HEK293 (cell line): Measurements from ENCODE around the gene OR56A3.
"Not testable (repeated sequence)": the region's sequence is repeated elsewhere in the genome, so short reads cannot be mapped to it uniquely, and the experiment has no call there.

Source experiments
- CTCF ChIA-PET: fragments of 350-600 bp; formaldehyde crosslinking; extraction: SDS; loops from one replicate; lab custom pipeline; 2021; ENCODE audit warnings: antibody characterized with exemption; lab: Yijun Ruan, JAX
- POLR2A ChIA-PET: fragments of 300-600 bp; formaldehyde crosslinking; extraction: SDS; loops from one replicate; lab custom pipeline; 2020; ENCODE audit warnings: antibody characterized with exemption, inconsistent platforms; lab: Yijun Ruan, JAX
- H3K27ac ChIP-seq: fragments of 200-500 bp; sonication (Bioruptor generic); 2 replicates; pipeline ENCODE4 v1.5.1; 2014; ENCODE audit warnings: low read depth, low read length, control low read depth, inconsistent platforms; ENCODE audit errors: extremely low read depth
- H3K36me3 ChIP-seq, 2 experiments: fragments of 200-500 bp in 1 of 2; sonication (Bioruptor generic) in 1 of 2; 1 replicate in 1 of 2; 2 replicates in 1 of 2; pipeline ENCODE4 v1.5.1; 2014 to 2017; ENCODE audit warnings: inconsistent platforms in 2 of 2, low read length in 2 of 2; ENCODE audit not compliant: control insufficient read depth in 2 of 2, insufficient read depth in 1 of 2
- H3K4me1 ChIP-seq: fragments of 200-500 bp; sonication (Bioruptor generic); 2 replicates; pipeline ENCODE4 v1.5.1; 2014; ENCODE audit warnings: mild to moderate bottlenecking, low read length, inconsistent platforms; ENCODE audit not compliant: control insufficient read depth, insufficient read depth
- H3K4me3 ChIP-seq: 2 replicates; pipeline ENCODE4 v1.5.1; 2011; ENCODE audit warnings: low read depth, mild to moderate bottlenecking, control low read depth, low read length, moderate library complexity
- H3K9me3 ChIP-seq: fragments of 200-500 bp; sonication (Bioruptor generic); 2 replicates; pipeline ENCODE4 v1.5.1; 2014; ENCODE audit warnings: low read depth, low read length, inconsistent platforms; ENCODE audit not compliant: control insufficient read depth, insufficient read depth
- ATF2 ChIP-seq: fragments of 450-650 bp; formaldehyde crosslinking; IDR thresholded peaks from 2 replicates; pipeline ENCODE4 v1.5.1; 2016; ENCODE audit warnings: missing biosample characterization, missing genetic modification characterization, low read depth
- GLIS2 ChIP-seq: fragments of 450-650 bp; formaldehyde crosslinking; IDR thresholded peaks from 2 replicates; pipeline ENCODE4 v1.5.1; 2016; ENCODE audit warnings: missing biosample characterization, missing genetic modification characterization
- KLF8 ChIP-seq: fragments of 450-650 bp; formaldehyde crosslinking; IDR thresholded peaks from 2 replicates; pipeline ENCODE4 v1.5.1; 2016; ENCODE audit warnings: missing biosample characterization, missing genetic modification characterization
- OVOL3 ChIP-seq: fragments of 450-650 bp; formaldehyde crosslinking; IDR thresholded peaks from 2 replicates; pipeline ENCODE4 v1.5.1; 2016; ENCODE audit warnings: missing biosample characterization, missing genetic modification characterization
- ZFHX2 ChIP-seq: fragments of 450-650 bp; formaldehyde crosslinking; conservative IDR thresholded peaks from 2 replicates; pipeline ENCODE4 v1.5.1; 2016; ENCODE audit warnings: missing biosample characterization, missing genetic modification characterization
- ZNF155 ChIP-seq: fragments of 450-650 bp; formaldehyde crosslinking; IDR thresholded peaks from 2 replicates; pipeline ENCODE4 v1.5.1; 2016; ENCODE audit warnings: missing biosample characterization, missing genetic modification characterization
- ZNF266 ChIP-seq: fragments of 450-650 bp; formaldehyde crosslinking; IDR thresholded peaks from 2 replicates; pipeline ENCODE4 v1.5.1; 2016; ENCODE audit warnings: missing biosample characterization, missing genetic modification characterization, low read depth
- ZNF311 ChIP-seq: fragments of 450-650 bp; formaldehyde crosslinking; IDR thresholded peaks from 2 replicates; pipeline ENCODE4 v1.5.1; 2017; ENCODE audit warnings: missing biosample characterization, missing genetic modification characterization, borderline replicate concordance
- ZNF391 ChIP-seq: fragments of 450-650 bp; formaldehyde crosslinking; IDR thresholded peaks from 2 replicates; pipeline ENCODE4 v1.5.1; 2016; ENCODE audit warnings: low read depth, missing biosample characterization, missing genetic modification characterization, borderline replicate concordance
- ZNF510 ChIP-seq: fragments of 450-650 bp; formaldehyde crosslinking; IDR thresholded peaks from 2 replicates; pipeline ENCODE4 v1.5.1; 2018; ENCODE audit warnings: mild to moderate bottlenecking, missing genetic modification characterization, missing biosample characterization; ENCODE audit not compliant: insufficient replicate concordance
- ZNF658 ChIP-seq: fragments of 450-650 bp; formaldehyde crosslinking; IDR thresholded peaks from 2 replicates; pipeline ENCODE4; 2016; ENCODE audit warnings: missing biosample characterization, missing genetic modification characterization
- ZNF830 ChIP-seq: fragments of 450-650 bp; IDR thresholded peaks from 2 replicates; pipeline ENCODE4 v1.5.0; 2018; ENCODE audit warnings: missing biosample characterization, missing genetic modification characterization, low read depth, mild to moderate bottlenecking, moderate library complexity
- ZNF843 ChIP-seq: fragments of 450-650 bp; formaldehyde crosslinking; IDR thresholded peaks from 2 replicates; pipeline ENCODE4 v1.5.1; 2016; ENCODE audit warnings: missing biosample characterization, missing genetic modification characterization
- ZSCAN30 ChIP-seq: fragments of 450-650 bp; IDR thresholded peaks from 2 replicates; pipeline ENCODE4 v1.5.1; 2018; ENCODE audit warnings: missing biosample characterization, mild to moderate bottlenecking, missing genetic modification characterization, moderate library complexity
- TF ChIP-seq, protein P1 (sequence below): IDR thresholded peaks from 2 replicates; pipeline ENCODE4 v1.6.1; 2011; ENCODE audit warnings: mild to moderate bottlenecking, low read depth, low read length, borderline replicate concordance
- TF ChIP-seq, protein P2 (sequence below): fragments of 450-650 bp; formaldehyde crosslinking; IDR thresholded peaks from 2 replicates; pipeline ENCODE4 v1.5.1; 2016; ENCODE audit warnings: missing biosample characterization, missing genetic modification characterization
- TF ChIP-seq, protein P3 (sequence below): fragments of 450-650 bp; formaldehyde crosslinking; IDR thresholded peaks from 2 replicates; pipeline ENCODE4; 2016; ENCODE audit warnings: missing biosample characterization, missing genetic modification characterization
- TF ChIP-seq, protein P4 (sequence below): fragments of 450-650 bp; formaldehyde crosslinking; IDR thresholded peaks from 2 replicates; pipeline ENCODE4 v1.5.1; 2017; ENCODE audit warnings: missing biosample characterization, mild to moderate bottlenecking, missing genetic modification characterization, moderate library complexity
- TF ChIP-seq, protein P5 (sequence below): fragments of 450-650 bp; formaldehyde crosslinking; IDR thresholded peaks from 2 replicates; pipeline ENCODE4 v1.5.1; 2016; ENCODE audit warnings: missing biosample characterization, missing genetic modification characterization

Gene OR56A3

DNA sequence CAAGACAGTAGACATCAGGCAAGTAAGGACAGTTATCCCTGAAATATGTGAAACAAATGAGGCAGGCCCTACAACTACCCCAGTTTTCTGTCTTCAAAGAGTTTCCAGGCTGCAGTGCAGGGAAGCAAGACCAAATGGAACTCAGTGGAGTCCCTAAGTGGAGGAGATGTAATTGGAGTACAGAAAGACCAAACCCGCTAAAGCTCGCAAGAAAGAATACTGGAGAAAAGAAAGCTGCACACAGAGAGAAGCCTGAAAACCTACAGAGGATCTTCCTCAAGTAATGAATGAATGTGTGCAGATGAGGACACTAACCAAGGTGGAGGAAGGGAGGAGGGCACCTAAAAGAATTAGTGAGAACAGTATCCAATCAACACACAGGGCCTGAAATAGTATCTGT is 1.3 kb upstream of the OR56A3 start:
- CTCF ChIA-PET, result no interaction called here
- POLR2A ChIA-PET, result no interaction called here

GRCh38 chr11:5955586-5955985 is 13.5 kb downstream of the OR56A3 start:
- ChIA-PET POLR2A (no interaction called here), CTCF (interaction anchor here (0.6 kb wide), 1 partner anchor 1404 kb away, joined by 3 read pairs; no protein-coding TSS in a partner anchor)
- H3K36me3 ChIP-seq, result no peaks in the 10 kb centered on the region
- TF ChIP-seq KLF8 (tag by site-specific recombination), result no peak
- no peak for TF ChIP-seq ZNF155 (tag by site-specific recombination)
- no peak for TF ChIP-seq ZNF510 (tag by site-specific recombination)
- no peak for TF ChIP-seq ZNF266 (tag by site-specific recombination)
- TF ChIP-seq, protein P1, sequence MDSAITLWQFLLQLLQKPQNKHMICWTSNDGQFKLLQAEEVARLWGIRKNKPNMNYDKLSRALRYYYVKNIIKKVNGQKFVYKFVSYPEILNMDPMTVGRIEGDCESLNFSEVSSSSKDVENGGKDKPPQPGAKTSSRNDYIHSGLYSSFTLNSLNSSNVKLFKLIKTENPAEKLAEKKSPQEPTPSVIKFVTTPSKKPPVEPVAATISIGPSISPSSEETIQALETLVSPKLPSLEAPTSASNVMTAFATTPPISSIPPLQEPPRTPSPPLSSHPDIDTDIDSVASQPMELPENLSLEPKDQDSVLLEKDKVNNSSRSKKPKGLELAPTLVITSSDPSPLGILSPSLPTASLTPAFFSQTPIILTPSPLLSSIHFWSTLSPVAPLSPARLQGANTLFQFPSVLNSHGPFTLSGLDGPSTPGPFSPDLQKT, result no peak
- TF ChIP-seq, protein P2, sequence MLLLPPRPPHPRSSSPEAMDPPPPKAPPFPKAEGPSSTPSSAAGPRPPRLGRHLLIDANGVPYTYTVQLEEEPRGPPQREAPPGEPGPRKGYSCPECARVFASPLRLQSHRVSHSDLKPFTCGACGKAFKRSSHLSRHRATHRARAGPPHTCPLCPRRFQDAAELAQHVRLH (tag by site-specific recombination), result no peak
- no peak for TF ChIP-seq ZNF311
- H3K9me3 ChIP-seq, result no peaks in the 10 kb centered on the region
- no peaks in the 10 kb centered on the region for H3K4me1 ChIP-seq
- no peak overlapping the region for H3K4me3 ChIP-seq
- H3K27ac ChIP-seq, result no peak overlapping the region

More for the DNA sequence above, 1.3 kb upstream of the OR56A3 start:
- Histone ChIP-seq H3K4me1 (no peaks in the 10 kb centered on the region), H3K9me3 (no peaks in the 10 kb centered on the region), H3K4me3 (no peak overlapping the region), H3K36me3 (no peaks in the 10 kb centered on the region), H3K27ac (no peak overlapping the region)
- TF ChIP-seq, protein P3, sequence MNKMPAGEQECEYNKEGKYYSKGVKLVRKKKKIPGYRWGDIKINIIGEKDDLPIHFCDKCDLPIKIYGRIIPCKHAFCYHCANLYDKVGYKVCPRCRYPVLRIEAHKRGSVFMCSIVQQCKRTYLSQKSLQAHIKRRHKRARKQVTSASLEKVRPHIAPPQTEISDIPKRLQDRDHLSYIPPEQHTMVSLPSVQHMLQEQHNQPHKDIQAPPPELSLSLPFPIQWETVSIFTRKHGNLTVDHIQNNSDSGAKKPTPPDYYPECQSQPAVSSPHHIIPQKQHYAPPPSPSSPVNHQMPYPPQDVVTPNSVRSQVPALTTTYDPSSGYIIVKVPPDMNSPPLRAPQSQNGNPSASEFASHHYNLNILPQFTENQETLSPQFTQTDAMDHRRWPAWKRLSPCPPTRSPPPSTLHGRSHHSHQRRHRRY (tag by site-specific recombination), result no peak
- TF ChIP-seq, protein P4, sequence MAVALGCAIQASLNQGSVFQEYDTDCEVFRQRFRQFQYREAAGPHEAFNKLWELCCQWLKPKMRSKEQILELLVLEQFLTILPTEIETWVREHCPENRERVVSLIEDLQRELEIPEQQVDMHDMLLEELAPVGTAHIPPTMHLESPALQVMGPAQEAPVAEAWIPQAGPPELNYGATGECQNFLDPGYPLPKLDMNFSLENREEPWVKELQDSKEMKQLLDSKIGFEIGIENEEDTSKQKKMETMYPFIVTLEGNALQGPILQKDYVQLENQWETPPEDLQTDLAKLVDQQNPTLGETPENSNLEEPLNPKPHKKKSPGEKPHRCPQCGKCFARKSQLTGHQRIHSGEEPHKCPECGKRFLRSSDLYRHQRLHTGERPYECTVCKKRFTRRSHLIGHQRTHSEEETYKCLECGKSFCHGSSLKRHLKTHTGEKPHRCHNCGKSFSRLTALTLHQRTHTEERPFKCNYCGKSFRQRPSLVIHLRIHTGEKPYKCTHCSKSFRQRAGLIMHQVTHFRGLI, result no peak
- no peak for TF ChIP-seq ZNF391 (tag by site-specific recombination)
- no peak for TF ChIP-seq ZNF843 (tag by site-specific recombination)
- TF ChIP-seq ZNF658, result no peak
- TF ChIP-seq ZFHX2 (tag by site-specific recombination), result no peak

DNA sequence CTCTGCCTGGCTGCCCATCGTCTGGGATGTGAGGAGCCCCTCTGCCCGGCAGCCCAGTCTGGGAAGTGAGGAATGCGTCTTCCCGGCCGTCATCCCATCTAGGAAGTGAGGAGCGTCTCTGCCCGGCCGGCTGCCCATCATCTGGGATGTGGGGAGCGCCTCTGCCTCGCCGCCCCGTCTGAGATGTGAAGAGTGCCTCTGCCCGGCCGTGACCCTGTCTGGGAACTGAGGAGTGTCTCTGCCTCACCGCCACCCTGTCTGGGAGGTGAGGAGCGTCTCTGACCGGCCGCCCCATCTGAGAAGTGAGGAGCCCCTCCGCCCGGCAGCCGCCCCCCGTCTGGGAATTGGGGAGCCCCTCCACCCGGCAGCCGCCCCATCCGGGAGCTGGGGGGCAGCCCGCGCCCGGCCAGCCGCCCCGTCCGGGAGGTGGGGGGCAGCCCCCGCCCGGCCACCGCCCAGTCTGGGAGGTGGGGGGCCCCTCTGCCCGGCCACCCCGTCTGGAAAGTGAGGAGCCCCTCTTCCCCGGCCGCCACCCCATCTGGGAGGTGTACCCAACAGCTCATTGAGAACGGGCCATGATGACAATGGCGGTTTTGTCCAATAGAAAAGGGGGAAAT is 18.8 kb downstream of the OR56A3 start:
- H3K4me3 ChIP-seq, CTCF ChIA-PET, H3K9me3 ChIP-seq, POLR2A ChIA-PET, H3K36me3 ChIP-seq, H3K27ac ChIP-seq, H3K4me1 ChIP-seq: not testable (repeated sequence)

GRCh38 chr11:5966958-5967357 is 24.9 kb downstream of the OR56A3 start:
- Histone ChIP-seq H3K9me3 (no peaks in the 10 kb centered on the region), H3K4me3 (no peak overlapping the region), H3K27ac (no peak overlapping the region), H3K4me1 (no peaks in the 10 kb centered on the region), H3K36me3 (no peaks in the 10 kb centered on the region)
- CTCF ChIA-PET, result no interaction called here
- TF ChIP-seq GLIS2 (no peak), ZNF830 (tag by site-specific recombination) (no peak), ZSCAN30 (no peak), OVOL3 (tag by site-specific recombination) (no peak), ATF2 (tag by site-specific recombination) (no peak)
- TF ChIP-seq, protein P5, sequence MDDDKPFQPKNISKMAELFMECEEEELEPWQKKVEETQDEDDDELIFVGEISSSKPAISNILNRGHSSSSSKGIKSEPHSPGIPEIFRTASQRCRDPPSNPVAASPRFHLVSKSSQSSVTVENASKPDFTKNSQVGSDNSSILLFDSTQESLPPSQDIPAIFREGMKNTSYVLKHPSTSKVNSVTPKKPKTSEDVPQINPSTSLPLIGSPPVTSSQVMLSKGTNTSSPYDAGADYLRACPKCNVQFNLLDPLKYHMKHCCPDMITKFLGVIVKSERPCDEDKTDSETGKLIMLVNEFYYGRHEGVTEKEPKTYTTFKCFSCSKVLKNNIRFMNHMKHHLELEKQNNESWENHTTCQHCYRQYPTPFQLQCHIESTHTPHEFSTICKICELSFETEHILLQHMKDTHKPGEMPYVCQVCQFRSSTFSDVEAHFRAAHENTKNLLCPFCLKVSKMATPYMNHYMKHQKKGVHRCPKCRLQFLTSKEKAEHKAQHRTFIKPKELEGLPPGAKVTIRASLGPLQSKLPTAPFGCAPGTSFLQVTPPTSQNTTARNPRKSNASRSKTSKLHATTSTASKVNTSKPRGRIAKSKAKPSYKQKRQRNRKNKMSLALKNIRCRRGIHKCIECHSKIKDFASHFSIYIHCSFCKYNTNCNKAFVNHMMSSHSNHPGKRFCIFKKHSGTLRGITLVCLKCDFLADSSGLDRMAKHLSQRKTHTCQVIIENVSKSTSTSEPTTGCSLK, result no peak
- POLR2A ChIA-PET, result no interaction called here
